ENCODE results near the gene WDR88. TPM values are rescaled to one million over a fixed set of nuclear protein-coding genes. Genes with fewer than 3 reads are reported as not detected.

The WDR88 gene, protein sequence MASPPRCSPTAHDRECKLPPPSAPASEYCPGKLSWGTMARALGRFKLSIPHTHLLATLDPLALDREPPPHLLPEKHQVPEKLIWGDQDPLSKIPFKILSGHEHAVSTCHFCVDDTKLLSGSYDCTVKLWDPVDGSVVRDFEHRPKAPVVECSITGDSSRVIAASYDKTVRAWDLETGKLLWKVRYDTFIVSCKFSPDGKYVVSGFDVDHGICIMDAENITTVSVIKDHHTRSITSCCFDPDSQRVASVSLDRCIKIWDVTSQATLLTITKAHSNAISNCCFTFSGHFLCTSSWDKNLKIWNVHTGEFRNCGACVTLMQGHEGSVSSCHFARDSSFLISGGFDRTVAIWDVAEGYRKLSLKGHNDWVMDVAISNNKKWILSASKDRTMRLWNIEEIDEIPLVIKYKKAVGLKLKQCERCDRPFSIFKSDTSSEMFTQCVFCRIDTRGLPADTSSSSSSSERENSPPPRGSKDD
- total RNA-seq, result not detected

DNA sequence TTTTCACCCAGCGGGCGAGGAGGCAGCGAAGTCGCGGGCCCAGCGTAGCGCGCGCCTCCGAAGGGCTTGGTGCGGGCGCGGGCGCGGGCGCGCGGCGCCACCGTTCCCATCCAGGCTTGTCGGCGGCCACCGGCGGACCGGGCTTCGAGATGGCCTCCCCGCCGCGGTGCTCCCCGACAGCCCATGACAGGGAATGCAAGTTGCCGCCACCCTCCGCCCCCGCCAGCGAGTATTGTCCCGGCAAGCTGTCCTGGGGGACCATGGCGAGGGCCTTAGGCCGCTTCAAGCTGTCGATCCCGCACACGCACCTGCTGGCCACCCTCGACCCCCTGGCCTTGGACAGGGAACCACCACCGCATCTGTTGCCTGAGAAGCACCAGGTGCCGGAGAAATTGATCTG is at the start of gene WDR88:
Gene WDR88 (plus strand): TSS at position 94 of the 400 bp plus-strand sequence. CDS start 56 bp downstream, at position 150.
- peaks cover 0 to 8% of the 10 kb centered on the region in 2 donors for H3K36me3 ChIP-seq (replicated peaks in 1 of 2; ENCODE audit: insufficient read depth in 1 of 2, low read depth in 2 of 2)
- H3K9me3 ChIP-seq, result no peaks in the 10 kb centered on the region
- peaks cover 0 to 7% of the 10 kb centered on the region in 2 donors for H3K27me3 ChIP-seq
- 83 to 88% methylated on average over 14 to 30 of the region's 43 CpGs for WGBS, 2 donors
- no peaks in the 10 kb centered on the region for H3K4me1 ChIP-seq
- DNase-seq (no peak), ATAC-seq (peak; percentile 24)
- TF ChIP-seq, protein P1, sequence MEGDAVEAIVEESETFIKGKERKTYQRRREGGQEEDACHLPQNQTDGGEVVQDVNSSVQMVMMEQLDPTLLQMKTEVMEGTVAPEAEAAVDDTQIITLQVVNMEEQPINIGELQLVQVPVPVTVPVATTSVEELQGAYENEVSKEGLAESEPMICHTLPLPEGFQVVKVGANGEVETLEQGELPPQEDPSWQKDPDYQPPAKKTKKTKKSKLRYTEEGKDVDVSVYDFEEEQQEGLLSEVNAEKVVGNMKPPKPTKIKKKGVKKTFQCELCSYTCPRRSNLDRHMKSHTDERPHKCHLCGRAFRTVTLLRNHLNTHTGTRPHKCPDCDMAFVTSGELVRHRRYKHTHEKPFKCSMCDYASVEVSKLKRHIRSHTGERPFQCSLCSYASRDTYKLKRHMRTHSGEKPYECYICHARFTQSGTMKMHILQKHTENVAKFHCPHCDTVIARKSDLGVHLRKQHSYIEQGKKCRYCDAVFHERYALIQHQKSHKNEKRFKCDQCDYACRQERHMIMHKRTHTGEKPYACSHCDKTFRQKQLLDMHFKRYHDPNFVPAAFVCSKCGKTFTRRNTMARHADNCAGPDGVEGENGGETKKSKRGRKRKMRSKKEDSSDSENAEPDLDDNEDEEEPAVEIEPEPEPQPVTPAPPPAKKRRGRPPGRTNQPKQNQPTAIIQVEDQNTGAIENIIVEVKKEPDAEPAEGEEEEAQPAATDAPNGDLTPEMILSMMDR (IDR thresholded peaks at IDR 0.05), result no peak
- TF ChIP-seq POLR2A (IDR thresholded peaks at IDR 0.05), result no peak
- intact Hi-C loops (cut with DNase I), result no loop called here
- no peak within 1 kb of the TSS for H3K27ac ChIP-seq
- H3K4me3 ChIP-seq, result no peak within 1 kb of the TSS

DNA sequence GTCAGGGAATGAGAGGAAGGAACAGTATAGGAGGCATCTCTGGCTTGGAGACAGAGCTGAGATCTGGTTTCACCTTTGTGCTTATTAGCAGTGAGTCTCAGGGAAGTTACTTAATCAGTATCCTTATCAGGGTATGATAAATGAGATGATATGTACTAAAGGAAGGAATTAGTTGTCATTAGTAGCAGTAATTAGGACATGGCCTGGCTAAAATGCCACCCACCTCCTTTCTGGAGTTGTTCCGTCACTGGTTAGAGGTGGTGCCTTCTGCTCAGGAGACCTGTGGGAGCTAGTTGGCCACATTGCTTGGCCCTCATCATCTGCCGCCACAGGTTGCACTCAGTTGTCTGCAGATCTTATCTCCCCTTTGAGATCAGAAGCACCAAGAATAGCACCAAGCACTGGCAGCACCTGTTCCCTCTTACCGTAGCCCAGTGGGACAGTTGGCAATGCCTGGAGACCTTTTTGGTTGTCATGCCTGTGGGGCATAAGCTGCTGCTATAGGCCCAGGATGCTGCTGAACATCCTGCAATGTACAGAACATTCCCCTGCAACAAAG is 46.3 kb upstream of the WDR88 start:
- no peak for TF ChIP-seq POLR2A (IDR thresholded peaks at IDR 0.05)
- TF ChIP-seq, protein P1 (IDR thresholded peaks at IDR 0.05), result no peak
- intact Hi-C loops (cut with DNase I), result no loop called here
- H3K36me3 ChIP-seq (replicated peaks in 1 of 2; ENCODE audit: insufficient read depth in 1 of 2, low read depth in 2 of 2), result peaks cover 0 to 9% of the 10 kb centered on the region in 2 donors
- peaks cover 10% of the 10 kb centered on the region for H3K4me1 ChIP-seq
- H3K9me3 ChIP-seq, result no peaks in the 10 kb centered on the region
- no peak for ATAC-seq
- no peaks in the 10 kb centered on the region for H3K27me3 ChIP-seq
- WGBS, 2 donors, result 85 to 100% methylated on average over 1 to 3 of the region's 3 CpGs
- H3K4me3 ChIP-seq, result no peak overlapping the region
- DNase-seq, result no peak
- H3K27ac ChIP-seq, result no peak overlapping the region

DNA sequence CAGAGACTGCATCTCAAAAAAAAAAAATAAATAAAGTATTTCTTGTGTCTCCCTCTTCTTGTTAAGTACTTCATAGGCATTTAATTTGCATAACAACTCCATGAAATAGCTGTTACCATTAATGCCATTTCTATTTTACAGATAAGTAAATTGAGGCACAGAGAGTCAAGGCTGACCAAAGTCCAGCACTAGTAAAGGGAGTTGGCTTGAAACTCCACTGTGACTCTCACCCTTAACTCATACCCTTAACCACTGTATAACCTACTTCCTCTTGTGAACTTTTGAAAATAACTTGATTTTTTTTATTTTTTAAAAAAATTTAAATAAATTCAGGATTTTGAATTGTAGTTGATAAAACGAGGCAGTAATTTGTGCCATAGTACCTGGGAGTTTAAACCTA is 45.0 kb upstream of the WDR88 start:
- no peak overlapping the region for H3K27ac ChIP-seq
- peaks cover 0 to 12% of the 10 kb centered on the region in 2 donors for H3K36me3 ChIP-seq (replicated peaks in 1 of 2; ENCODE audit: insufficient read depth in 1 of 2, low read depth in 2 of 2)
- ATAC-seq (no peak), DNase-seq (no peak)
- peaks cover 5% of the 10 kb centered on the region for H3K4me1 ChIP-seq
- TF ChIP-seq POLR2A (IDR thresholded peaks at IDR 0.05), result no peak
- TF ChIP-seq, protein P1 (IDR thresholded peaks at IDR 0.05), result no peak
- no peaks in the 10 kb centered on the region for H3K9me3 ChIP-seq
- no peak overlapping the region for H3K4me3 ChIP-seq
- no peaks in the 10 kb centered on the region for H3K27me3 ChIP-seq
- WGBS, 2 donors, result 52 to 67% methylated on average over 1 of the region's 1 CpG
- intact Hi-C loops (cut with DNase I), result no loop called here

DNA sequence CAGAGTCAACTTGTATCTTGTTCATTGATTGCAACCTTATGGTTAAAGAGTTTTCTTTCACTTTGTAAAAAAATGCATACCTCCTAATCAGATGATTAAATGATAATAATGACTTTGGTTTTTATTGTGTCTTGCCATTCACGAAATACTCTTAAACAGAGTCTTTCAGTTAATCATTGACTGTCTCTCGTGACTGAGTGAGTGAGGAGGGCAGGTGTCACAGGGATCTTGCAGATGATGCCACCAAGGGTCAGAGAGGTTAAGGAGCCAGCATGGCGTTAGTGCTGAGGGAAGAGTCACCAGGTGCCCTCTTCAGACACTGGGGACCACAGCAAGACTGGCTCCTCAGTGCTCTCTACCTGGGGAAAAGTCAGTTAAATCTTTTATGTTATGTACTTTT is 42.9 kb upstream of the WDR88 start:
- no peaks in the 10 kb centered on the region for H3K9me3 ChIP-seq
- H3K36me3 ChIP-seq (replicated peaks in 1 of 2; ENCODE audit: insufficient read depth in 1 of 2, low read depth in 2 of 2), result peaks cover 0 to 24% of the 10 kb centered on the region in 2 donors
- TF ChIP-seq, protein P1 (IDR thresholded peaks at IDR 0.05), result no peak
- no peak for TF ChIP-seq POLR2A (IDR thresholded peaks at IDR 0.05)
- no peak for ATAC-seq
- intact Hi-C loops (cut with DNase I), result no loop called here
- no peak overlapping the region for H3K27ac ChIP-seq
- DNase-seq, result no peak
- no peak overlapping the region for H3K4me3 ChIP-seq
- no peaks in the 10 kb centered on the region for H3K4me1 ChIP-seq
- WGBS, 2 donors, result 76 to 79% methylated on average over 3 of the region's 3 CpGs
- H3K27me3 ChIP-seq, result no peaks in the 10 kb centered on the region

Data from body of pancreas (tissue), 4 donors.